Measurements from ENCODE around the gene ATG7.

The ATG7 gene, protein sequence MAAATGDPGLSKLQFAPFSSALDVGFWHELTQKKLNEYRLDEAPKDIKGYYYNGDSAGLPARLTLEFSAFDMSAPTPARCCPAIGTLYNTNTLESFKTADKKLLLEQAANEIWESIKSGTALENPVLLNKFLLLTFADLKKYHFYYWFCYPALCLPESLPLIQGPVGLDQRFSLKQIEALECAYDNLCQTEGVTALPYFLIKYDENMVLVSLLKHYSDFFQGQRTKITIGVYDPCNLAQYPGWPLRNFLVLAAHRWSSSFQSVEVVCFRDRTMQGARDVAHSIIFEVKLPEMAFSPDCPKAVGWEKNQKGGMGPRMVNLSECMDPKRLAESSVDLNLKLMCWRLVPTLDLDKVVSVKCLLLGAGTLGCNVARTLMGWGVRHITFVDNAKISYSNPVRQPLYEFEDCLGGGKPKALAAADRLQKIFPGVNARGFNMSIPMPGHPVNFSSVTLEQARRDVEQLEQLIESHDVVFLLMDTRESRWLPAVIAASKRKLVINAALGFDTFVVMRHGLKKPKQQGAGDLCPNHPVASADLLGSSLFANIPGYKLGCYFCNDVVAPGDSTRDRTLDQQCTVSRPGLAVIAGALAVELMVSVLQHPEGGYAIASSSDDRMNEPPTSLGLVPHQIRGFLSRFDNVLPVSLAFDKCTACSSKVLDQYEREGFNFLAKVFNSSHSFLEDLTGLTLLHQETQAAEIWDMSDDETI

DNA sequence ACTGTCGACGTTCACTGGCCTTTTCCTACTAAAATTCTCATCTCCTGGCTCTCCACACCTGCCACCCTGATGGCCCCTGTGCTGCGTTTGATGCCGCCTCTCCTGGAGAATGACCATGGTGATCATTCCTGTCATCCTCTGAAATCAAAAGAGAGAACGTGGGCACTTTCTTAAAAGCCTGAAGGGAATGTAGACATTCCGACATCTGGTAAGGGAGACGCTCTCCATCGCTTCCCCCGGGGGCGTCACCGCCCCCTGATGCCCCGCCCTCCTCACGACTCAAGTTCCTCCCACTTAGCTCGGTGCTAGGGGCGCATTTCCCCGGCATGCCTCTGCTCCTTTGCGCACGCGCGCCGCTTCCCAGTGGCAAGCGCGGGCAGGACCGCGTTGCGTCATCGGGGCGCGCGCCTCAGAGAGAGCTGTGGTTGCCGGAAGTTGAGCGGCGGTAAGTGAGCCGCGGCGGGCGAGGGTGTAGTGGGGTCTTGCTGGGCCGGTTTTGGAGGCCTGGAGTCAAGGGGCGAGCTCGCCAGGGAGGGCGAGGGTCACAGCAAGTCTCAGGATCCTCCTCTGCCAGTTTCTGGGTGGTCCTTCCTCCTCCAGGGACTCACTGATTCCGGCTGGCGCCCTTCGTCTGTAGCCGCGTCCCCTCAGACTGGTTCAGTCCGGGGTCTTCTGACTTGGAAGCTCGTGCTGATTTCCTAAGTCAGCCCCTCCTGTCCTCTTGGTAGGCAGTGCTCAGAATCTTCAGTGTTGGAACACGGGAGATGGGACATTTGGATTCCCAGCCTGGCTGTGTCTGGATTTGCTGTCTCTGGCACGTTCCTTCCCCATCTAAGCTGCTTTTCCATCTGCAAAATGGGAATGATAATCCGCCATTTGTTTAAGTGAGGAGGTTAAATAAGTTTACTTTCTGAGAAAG is at the start of gene ATG7:
ATG7 (plus strand) TSS at position 412 of the 919 bp plus-strand sequence. CDS start 26,299 bp downstream, outside the sequence.
- Mint-ChIP-seq H3K36me3 (ENCODE audit: low read depth) (peaks cover 31% of the 10 kb centered on the region), H3K27ac (peak within 1 kb of the TSS; percentile 95), H3K4me1 (ENCODE audit: low read depth) (peaks cover 48% of the 10 kb centered on the region), H3K27me3 (ENCODE audit: low read depth) (peaks cover 2% of the 10 kb centered on the region), H3K9me3 (peaks cover 11% of the 10 kb centered on the region), H3K4me3 (peak within 1 kb of the TSS; percentile 92)
- peak; percentile 97 for DNase-seq (ENCODE audit: low spot score)

DNA sequence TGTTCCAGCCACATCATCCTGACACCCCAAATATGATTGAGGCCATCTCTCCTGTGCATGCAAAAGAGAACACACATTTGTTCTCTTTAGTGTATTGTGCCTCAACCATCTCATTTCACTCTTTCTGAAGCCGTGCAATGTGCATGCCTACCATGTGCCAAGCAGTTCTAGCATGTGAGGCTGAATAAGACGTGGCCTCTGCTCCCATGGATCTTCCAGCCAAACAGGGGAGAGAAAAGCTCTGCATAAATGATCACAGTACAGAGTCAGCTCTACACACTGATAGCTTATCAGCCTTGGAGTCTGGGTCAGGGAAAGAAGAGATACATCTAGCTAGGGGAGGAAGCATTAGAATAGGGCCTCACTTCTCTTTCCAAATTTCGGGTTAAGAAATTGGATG is 48.2 kb upstream of the ATG7 start:
- no peak for DNase-seq (ENCODE audit: low spot score)
- H3K36me3 Mint-ChIP-seq (ENCODE audit: low read depth), result no peaks in the 10 kb centered on the region
- peaks cover 16% of the 10 kb centered on the region for H3K4me1 Mint-ChIP-seq (ENCODE audit: low read depth)
- peaks cover 6% of the 10 kb centered on the region for H3K27me3 Mint-ChIP-seq (ENCODE audit: low read depth)
- H3K9me3 Mint-ChIP-seq, result no peaks in the 10 kb centered on the region
- no peak overlapping the region for H3K4me3 Mint-ChIP-seq
- H3K27ac Mint-ChIP-seq, result no peak overlapping the region

DNA sequence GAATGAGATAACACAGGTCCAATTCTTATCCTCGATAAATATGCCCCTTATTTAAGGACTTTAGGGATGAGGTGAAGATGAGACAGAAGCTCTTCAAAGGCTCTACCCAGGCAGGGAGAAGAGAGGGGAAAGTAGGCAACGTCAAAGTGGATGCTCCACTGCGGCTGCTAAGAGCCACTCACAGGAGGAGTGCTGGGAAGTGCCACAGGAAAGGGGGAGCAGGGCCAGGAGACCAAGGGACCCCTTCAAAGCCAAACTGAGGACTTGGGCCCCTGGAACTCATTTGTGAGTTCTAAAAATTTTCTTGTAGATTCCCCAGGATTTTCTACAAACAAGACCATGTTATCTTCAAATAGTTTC is 47.3 kb upstream of the ATG7 start:
- H3K4me1 Mint-ChIP-seq (ENCODE audit: low read depth), result peaks cover 16% of the 10 kb centered on the region
- no peaks in the 10 kb centered on the region for H3K36me3 Mint-ChIP-seq (ENCODE audit: low read depth)
- no peak overlapping the region for H3K27ac Mint-ChIP-seq
- no peak for DNase-seq (ENCODE audit: low spot score)
- H3K27me3 Mint-ChIP-seq (ENCODE audit: low read depth), result peaks cover 7% of the 10 kb centered on the region
- H3K4me3 Mint-ChIP-seq, result no peak overlapping the region
- no peaks in the 10 kb centered on the region for H3K9me3 Mint-ChIP-seq

DNA sequence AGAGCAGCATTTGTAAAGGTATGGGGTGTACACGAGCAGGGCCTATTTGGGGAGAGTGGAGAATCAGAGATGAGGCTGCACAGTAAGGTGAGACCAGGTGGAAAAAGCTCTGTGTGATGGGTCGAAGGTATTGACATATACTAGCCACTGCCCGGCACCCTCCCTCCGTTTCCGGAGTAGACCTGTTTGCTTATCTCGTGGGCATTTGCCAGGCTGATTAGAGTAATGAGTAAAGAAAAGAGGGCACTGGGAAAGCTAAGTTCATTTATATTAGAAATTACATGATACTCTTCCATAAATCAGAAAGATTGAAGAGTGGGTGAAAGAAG is 46.2 kb upstream of the ATG7 start:
- H3K27ac Mint-ChIP-seq, result no peak overlapping the region
- no peak for DNase-seq (ENCODE audit: low spot score)
- peaks cover 16% of the 10 kb centered on the region for H3K4me1 Mint-ChIP-seq (ENCODE audit: low read depth)
- peaks cover 8% of the 10 kb centered on the region for H3K27me3 Mint-ChIP-seq (ENCODE audit: low read depth)
- H3K4me3 Mint-ChIP-seq, result no peak overlapping the region
- H3K9me3 Mint-ChIP-seq, result no peaks in the 10 kb centered on the region
- H3K36me3 Mint-ChIP-seq (ENCODE audit: low read depth), result no peaks in the 10 kb centered on the region

DNA sequence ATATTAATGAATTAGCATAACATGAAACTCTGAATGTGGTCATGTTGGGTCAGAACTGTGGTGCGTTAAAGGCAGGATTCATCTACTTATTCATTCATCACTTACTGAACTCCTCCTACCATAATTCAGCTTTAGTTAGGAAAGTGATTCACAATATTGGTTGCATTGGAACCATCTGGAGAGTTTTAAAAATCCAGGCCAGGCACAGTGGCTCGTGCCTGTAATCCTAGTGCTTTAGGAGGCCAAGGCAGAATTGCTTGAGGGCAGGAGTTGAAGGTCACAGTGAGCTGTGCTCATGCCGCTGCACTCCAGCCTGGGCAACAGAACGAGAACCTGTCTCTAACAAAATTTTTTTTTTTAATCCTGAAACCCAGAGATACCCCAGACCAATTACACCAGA is 44.2 kb upstream of the ATG7 start:
- H3K27ac Mint-ChIP-seq, result no peak overlapping the region
- H3K36me3 Mint-ChIP-seq (ENCODE audit: low read depth), result no peaks in the 10 kb centered on the region
- no peaks in the 10 kb centered on the region for H3K9me3 Mint-ChIP-seq
- peaks cover 16% of the 10 kb centered on the region for H3K27me3 Mint-ChIP-seq (ENCODE audit: low read depth)
- no peak overlapping the region for H3K4me3 Mint-ChIP-seq
- peaks cover 16% of the 10 kb centered on the region for H3K4me1 Mint-ChIP-seq (ENCODE audit: low read depth)
- no peak for DNase-seq (ENCODE audit: low spot score)

DNA sequence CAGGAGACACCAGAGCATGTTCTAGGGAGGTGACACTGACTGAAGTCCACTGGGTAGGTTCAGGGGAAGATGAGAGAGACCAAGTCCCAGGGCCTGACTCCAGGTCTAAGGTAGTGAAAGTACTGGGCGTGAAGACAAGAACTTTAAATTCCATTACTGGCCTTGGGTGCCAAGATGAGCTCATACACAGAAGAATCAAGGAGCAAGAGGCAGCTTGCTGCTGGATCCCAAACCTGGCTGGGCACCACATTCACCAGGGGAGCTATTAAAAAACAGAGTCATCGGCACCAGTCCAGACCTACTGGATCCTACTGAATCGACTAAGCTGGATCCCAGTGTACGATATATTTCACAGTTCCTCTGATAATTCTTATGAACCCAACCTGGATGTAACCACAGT is 42.1 kb upstream of the ATG7 start:
- no peaks in the 10 kb centered on the region for H3K9me3 Mint-ChIP-seq
- no peak overlapping the region for H3K27ac Mint-ChIP-seq
- H3K27me3 Mint-ChIP-seq (ENCODE audit: low read depth), result peaks cover 26% of the 10 kb centered on the region
- peaks cover 14% of the 10 kb centered on the region for H3K4me1 Mint-ChIP-seq (ENCODE audit: low read depth)
- no peaks in the 10 kb centered on the region for H3K36me3 Mint-ChIP-seq (ENCODE audit: low read depth)
- H3K4me3 Mint-ChIP-seq, result no peak overlapping the region
- no peak for DNase-seq (ENCODE audit: low spot score)

DNA sequence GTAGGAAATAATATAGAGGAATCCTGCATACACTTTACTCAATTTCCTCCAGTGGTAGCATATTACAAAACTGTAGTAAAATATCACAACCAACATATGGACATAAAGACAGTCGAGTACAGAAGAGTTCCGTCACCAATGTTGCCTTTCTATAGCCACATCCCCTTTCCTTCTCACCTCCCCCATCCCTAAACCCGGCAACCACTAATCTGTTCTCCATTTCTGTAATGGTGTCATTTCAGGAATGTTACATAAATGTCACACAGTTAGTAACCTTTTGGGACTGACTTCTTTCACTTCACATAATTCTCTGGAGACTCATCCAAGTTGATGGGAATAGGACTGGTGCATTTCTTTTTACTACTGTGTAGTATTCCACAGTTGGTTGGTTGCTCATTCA is 41.4 kb upstream of the ATG7 start:
- Mint-ChIP-seq H3K4me1 (ENCODE audit: low read depth) (peaks cover 9% of the 10 kb centered on the region), H3K4me3 (no peak overlapping the region), H3K27ac (no peak overlapping the region), H3K36me3 (ENCODE audit: low read depth) (no peaks in the 10 kb centered on the region), H3K27me3 (ENCODE audit: low read depth) (peaks cover 28% of the 10 kb centered on the region), H3K9me3 (no peaks in the 10 kb centered on the region)
- no peak for DNase-seq (ENCODE audit: low spot score)

DNA sequence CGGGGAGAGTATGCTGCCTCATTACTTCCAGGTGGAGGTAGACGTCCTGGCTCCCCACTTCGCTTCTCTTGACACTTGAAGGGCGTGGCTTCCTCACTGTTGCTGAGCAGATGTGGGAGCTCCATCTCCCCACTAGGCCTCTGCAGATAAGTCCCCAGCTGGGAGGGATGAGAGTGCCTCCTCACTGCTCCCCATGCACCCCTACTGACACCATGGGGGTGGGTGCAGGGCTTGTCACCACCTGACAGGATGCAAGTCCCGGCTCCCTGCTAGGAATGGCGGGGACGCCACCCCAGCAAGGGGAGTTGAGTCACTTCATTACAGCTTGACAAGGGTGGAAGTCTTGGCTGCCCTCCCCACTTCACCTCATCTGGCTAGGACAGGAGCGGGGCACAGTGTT is 36.8 kb upstream of the ATG7 start:
- H3K4me3 Mint-ChIP-seq, result no peak overlapping the region
- H3K27ac Mint-ChIP-seq, result no peak overlapping the region
- peaks cover 17% of the 10 kb centered on the region for H3K4me1 Mint-ChIP-seq (ENCODE audit: low read depth)
- peaks cover 1% of the 10 kb centered on the region for H3K36me3 Mint-ChIP-seq (ENCODE audit: low read depth)
- no peak for DNase-seq (ENCODE audit: low spot score)
- H3K27me3 Mint-ChIP-seq (ENCODE audit: low read depth), result peaks cover 28% of the 10 kb centered on the region
- H3K9me3 Mint-ChIP-seq, result peaks cover 20% of the 10 kb centered on the region

DNA sequence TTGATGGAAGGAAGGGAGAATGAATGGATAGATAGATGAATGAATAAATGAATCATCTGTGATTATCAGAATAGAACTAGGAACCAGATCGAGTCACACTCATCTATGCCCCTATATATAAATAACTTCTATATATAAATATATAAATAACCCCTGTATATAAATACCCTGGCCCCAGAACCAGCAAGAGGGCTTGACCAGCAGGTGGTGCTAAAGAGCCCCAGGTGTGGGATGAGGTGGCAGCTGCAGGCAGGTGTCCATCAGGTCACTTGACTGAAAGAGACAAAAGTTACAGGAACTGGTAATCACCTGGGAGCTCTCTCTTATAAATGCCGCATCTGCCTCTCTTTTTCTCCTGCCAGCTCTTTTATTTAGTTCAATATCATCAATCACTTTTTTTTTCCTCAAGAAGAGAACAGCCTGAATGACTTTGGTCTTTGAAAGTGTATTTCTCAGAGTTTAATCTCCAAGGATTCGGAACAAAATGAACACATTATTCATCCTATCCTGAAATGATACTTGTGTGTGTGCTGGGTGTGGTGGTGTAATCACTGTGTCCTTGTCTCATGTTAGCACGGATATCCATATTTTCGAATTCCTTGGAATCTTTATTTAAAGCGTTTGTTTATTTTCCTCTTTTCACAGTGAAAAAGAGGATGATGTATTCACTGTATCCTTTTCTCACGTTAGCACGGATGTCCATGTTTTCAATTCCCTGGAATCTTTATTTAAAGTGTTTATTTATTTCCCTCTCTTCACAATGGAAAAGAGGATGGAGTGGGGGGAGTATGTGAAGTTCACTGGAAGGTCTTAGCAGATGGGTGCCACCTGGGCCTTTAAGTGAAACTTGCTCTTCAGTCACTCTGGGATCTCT is 35.4 kb upstream of the ATG7 start:
- Mint-ChIP-seq H3K36me3 (ENCODE audit: low read depth) (peaks cover 5% of the 10 kb centered on the region), H3K4me3 (no peak overlapping the region), H3K4me1 (ENCODE audit: low read depth) (peaks cover 20% of the 10 kb centered on the region), H3K9me3 (peaks cover 25% of the 10 kb centered on the region), H3K27ac (no peak overlapping the region), H3K27me3 (ENCODE audit: low read depth) (peaks cover 22% of the 10 kb centered on the region)
- peak; percentile 51 for DNase-seq (ENCODE audit: low spot score)

DNA sequence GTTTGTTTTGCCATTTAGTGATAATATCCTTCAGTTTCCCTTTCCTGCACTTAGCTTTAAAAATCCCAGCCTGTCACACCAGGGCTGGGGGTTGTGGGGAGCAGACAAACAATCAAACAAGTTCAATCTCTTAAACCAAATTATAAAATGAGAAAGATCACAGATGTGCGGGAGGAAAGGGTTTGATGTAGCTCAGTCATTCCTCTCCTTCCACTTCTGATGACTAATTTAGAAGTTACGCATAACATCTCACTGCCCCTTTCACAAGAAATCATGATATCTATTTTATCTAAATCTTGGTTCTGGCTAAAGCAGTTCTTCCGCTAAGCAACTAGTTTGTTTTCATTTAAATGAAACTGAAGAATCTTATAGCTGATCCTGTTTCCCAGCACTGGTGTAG is 34.1 kb upstream of the ATG7 start:
- peaks cover 25% of the 10 kb centered on the region for H3K9me3 Mint-ChIP-seq
- H3K27ac Mint-ChIP-seq, result peak overlapping the region; percentile 68
- peak; percentile 36 for DNase-seq (ENCODE audit: low spot score)
- peaks cover 5% of the 10 kb centered on the region for H3K36me3 Mint-ChIP-seq (ENCODE audit: low read depth)
- H3K4me3 Mint-ChIP-seq, result peak overlapping the region; percentile 13
- peaks cover 14% of the 10 kb centered on the region for H3K27me3 Mint-ChIP-seq (ENCODE audit: low read depth)
- peaks cover 20% of the 10 kb centered on the region for H3K4me1 Mint-ChIP-seq (ENCODE audit: low read depth)

DNA sequence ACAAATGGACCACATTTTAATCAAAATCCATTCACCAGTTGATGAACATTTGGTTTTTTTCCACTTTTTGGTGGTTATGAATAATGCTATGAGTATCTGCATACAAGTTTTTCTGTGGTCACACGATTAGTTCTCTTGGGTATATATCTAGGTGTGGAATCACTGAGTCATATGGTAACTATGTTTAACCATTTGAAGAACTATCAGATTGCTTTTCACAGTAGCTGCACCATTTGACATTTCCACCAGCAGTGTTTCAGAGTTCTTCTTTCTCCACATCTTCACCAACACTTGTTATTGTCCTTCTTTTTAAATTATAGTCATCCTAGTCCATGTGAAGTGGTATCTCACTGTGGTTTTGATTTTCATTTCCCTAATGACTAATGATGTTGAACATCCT is 33.3 kb upstream of the ATG7 start:
- H3K27ac Mint-ChIP-seq, result peak overlapping the region; percentile 74
- H3K27me3 Mint-ChIP-seq (ENCODE audit: low read depth), result peaks cover 9% of the 10 kb centered on the region
- H3K9me3 Mint-ChIP-seq, result peaks cover 25% of the 10 kb centered on the region
- peaks cover 20% of the 10 kb centered on the region for H3K4me1 Mint-ChIP-seq (ENCODE audit: low read depth)
- peaks cover 5% of the 10 kb centered on the region for H3K36me3 Mint-ChIP-seq (ENCODE audit: low read depth)
- peak overlapping the region; percentile 24 for H3K4me3 Mint-ChIP-seq
- DNase-seq (ENCODE audit: low spot score), result peak; percentile 16

DNA sequence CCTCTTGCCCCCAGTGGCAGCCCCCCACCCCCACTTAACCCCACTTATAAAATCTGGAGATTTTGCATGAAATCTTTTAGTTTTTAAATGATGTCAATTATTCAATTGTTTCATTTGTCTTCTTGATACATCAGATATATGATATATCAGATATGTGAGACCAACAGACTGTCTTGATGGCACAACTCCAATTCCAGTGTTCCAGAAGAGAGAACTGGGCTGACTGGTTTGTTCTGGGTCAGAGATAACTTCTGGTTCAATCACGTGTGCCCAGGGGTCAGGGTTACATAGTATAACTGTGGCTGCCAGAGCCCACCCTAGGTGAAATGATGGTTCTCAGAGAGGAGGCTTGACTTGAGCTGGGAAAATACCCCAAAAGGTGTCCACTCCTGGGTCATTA is 32.4 kb upstream of the ATG7 start:
- Mint-ChIP-seq H3K27ac (no peak overlapping the region), H3K27me3 (ENCODE audit: low read depth) (peaks cover 4% of the 10 kb centered on the region), H3K36me3 (ENCODE audit: low read depth) (peaks cover 5% of the 10 kb centered on the region), H3K9me3 (peaks cover 25% of the 10 kb centered on the region), H3K4me1 (ENCODE audit: low read depth) (peaks cover 21% of the 10 kb centered on the region), H3K4me3 (no peak overlapping the region)
- DNase-seq (ENCODE audit: low spot score), result no peak

DNA sequence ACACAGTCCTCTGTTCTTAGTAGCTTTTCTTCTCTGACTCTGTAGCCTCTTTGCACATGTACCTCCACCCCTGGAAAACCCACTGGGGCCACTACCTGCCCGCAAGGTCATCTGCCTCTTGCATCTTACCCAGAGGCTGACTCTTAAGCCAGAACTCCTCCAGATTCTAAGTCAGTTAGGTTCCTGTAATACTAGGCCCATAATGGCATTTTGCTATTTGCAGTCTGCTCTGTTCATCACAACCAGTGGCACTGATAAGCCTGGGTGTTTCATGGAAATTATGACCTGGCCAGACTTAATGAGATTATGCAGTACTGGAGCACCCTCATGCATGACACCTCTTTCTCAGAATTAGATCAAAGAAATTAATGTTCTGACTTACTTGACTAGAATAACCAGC is 31.7 kb upstream of the ATG7 start:
- H3K9me3 Mint-ChIP-seq, result peaks cover 25% of the 10 kb centered on the region
- peaks cover 3% of the 10 kb centered on the region for H3K27me3 Mint-ChIP-seq (ENCODE audit: low read depth)
- peak; percentile 39 for DNase-seq (ENCODE audit: low spot score)
- H3K36me3 Mint-ChIP-seq (ENCODE audit: low read depth), result peaks cover 5% of the 10 kb centered on the region
- no peak overlapping the region for H3K4me3 Mint-ChIP-seq
- H3K4me1 Mint-ChIP-seq (ENCODE audit: low read depth), result peaks cover 21% of the 10 kb centered on the region
- no peak overlapping the region for H3K27ac Mint-ChIP-seq
